Transverse colon (tissue), 4 donors: ENCODE measurements around the gene SAA1.

Experiments
- EP300 ChIP-seq: sonication (generic); formaldehyde crosslinking; IDR thresholded peaks from one replicate; pipeline ENCODE4 v1.6.1; 2017; ENCODE audit warnings: antibody characterized with exemption, low read depth
- POLR2A ChIP-seq: fragments of 450-650 bp; IDR thresholded peaks from one replicate; pipeline ENCODE4 v1.6.1; 2016; ENCODE audit warnings: antibody characterized with exemption, mild to moderate bottlenecking, moderate library complexity
- POLR2AphosphoS5 ChIP-seq, 3 donors: sonication (generic); formaldehyde crosslinking; IDR thresholded peaks; one replicate each; pipeline ENCODE4 v1.6.1; 2016; ENCODE audit warnings: antibody characterized with exemption in 3 of 3
- TF ChIP-seq, protein P1 (sequence below), 5 experiments: fragments of 200-600 bp in 3 of 5; fragments of 450-650 bp in 2 of 5; sonication (generic) in 3 of 5; IDR thresholded peaks; 1 replicate in 2 of 5; 2 replicates in 3 of 5; pipeline ENCODE4 v1.5.1; 2016 to 2017; ENCODE audit warnings: antibody characterized with exemption in 5 of 5, inconsistent platforms in 3 of 5, mild to moderate bottlenecking in 2 of 5, moderate library complexity in 1 of 5

DNA sequence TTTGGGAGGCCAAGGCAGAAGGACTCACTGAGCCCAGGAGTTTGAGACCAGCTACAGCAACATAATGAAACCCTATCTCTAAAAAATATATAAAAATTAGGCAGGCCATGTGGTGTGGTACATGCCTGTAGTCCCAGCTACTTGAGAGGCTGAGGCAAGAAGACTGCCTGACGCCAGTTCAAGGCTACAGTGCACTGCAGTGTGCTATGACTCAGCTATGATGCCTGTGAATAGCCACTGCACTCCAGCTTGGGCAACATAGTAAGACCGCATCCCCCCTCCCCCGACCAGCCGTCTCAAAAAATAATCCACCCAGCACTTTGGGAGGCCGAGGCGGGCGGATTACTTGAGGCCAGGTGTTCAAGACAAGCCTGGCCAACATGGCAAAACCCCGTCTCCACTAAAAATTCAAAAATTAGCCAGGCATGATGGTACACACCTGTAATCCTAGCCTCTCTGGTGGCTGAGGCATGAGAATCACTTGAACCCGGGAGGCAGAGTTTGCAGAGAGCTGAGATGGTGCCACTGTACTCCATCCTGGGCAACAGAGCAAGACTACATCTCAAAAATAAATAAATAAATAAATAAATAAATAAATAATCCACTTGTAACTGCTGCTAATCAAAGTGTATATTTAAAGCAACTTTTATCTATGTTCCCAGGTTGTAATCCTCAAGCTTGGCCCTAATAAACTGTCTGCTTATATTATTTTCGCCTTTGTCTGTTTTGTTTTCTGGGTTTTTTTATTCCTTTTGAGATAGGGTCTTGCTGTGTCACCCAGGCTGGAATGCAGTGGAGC is 48.1 kb downstream of the SAA1 start:
- TF ChIP-seq, protein P1, sequence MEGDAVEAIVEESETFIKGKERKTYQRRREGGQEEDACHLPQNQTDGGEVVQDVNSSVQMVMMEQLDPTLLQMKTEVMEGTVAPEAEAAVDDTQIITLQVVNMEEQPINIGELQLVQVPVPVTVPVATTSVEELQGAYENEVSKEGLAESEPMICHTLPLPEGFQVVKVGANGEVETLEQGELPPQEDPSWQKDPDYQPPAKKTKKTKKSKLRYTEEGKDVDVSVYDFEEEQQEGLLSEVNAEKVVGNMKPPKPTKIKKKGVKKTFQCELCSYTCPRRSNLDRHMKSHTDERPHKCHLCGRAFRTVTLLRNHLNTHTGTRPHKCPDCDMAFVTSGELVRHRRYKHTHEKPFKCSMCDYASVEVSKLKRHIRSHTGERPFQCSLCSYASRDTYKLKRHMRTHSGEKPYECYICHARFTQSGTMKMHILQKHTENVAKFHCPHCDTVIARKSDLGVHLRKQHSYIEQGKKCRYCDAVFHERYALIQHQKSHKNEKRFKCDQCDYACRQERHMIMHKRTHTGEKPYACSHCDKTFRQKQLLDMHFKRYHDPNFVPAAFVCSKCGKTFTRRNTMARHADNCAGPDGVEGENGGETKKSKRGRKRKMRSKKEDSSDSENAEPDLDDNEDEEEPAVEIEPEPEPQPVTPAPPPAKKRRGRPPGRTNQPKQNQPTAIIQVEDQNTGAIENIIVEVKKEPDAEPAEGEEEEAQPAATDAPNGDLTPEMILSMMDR (IDR thresholded peaks at IDR 0.05), result no peak
- no peak for TF ChIP-seq EP300
- no peak for TF ChIP-seq POLR2AphosphoS5 (IDR thresholded peaks at IDR 0.05)
- TF ChIP-seq POLR2A, result no peak
